PC-3 (cell line): ENCODE data around the gene MRPS22. TPM values are rescaled to one million over a fixed set of nuclear protein-coding genes. Genes with fewer than 3 reads are reported as not detected.
A peak's percentile ranks its signal among the peaks of the same experiment; 100 is the strongest.

Experiments used
- ATAC-seq: fragments of 200-7000 bp; cut with Tn5 transposase; 2 replicates; pipeline ENCODE4 v1.9.1; 2020; ENCODE audit warnings: mild to moderate bottlenecking, moderate library complexity
- BruUV-seq: library from RNA; stranded (reverse); fragments of 400-500 nt; replicated peaks from 2 replicates; lab custom pipeline; 2021; lab: Mats Ljungman, UMichigan
- CTCF ChIA-PET: fragments of 300-600 bp; sonication (Branson Sonifier 250); formaldehyde crosslinking; loops from one replicate; lab custom pipeline; 2022; ENCODE audit warnings: antibody characterized with exemption; lab: Charles Lee
- POLR2A ChIA-PET: fragments of 300-600 bp; sonication (Branson Sonifier 250); formaldehyde crosslinking; loops from one replicate; lab custom pipeline; 2022; ENCODE audit warnings: antibody characterized with exemption; ENCODE audit not compliant: unreplicated experiment; lab: Charles Lee
- DNase-seq: peaks from one replicate; pipeline ENCODE4 v3.0.0-alpha.2; 2015
- H2AFZ ChIP-seq: fragments of 300-600 bp; sonication (generic); 2 replicates; pipeline ENCODE4 v1.6.0; 2016; ENCODE audit warnings: antibody characterized with exemption, low read length
- H3F3A ChIP-seq: fragments of 300-600 bp; sonication (generic); one replicate; pipeline ENCODE4 v1.6.0; 2017; ENCODE audit warnings: antibody characterized with exemption, low read length, control low read depth, mild to moderate bottlenecking; ENCODE audit not compliant: unreplicated experiment
- H3K27ac ChIP-seq: fragments of 300-600 bp; sonication (generic); 2 replicates; pipeline ENCODE4 v1.5.1; 2016; ENCODE audit warnings: mild to moderate bottlenecking, low read length
- H3K27me3 ChIP-seq: fragments of 300-600 bp; sonication (generic); 2 replicates; pipeline ENCODE4 v1.6.1; 2016; ENCODE audit warnings: low read length, mixed read lengths
- H3K36me3 ChIP-seq: fragments of 300-600 bp; sonication (generic); 2 replicates; pipeline ENCODE4 v1.6.1; 2016; ENCODE audit warnings: low read depth, mixed run types, low read length, mixed read lengths
- H3K4me1 ChIP-seq: fragments of 300-600 bp; sonication (generic); 2 replicates; pipeline ENCODE4 v1.5.1; 2016; ENCODE audit warnings: low read length; ENCODE audit not compliant: insufficient read depth
- H3K4me2 ChIP-seq: fragments of 300-600 bp; sonication (generic); 2 replicates; pipeline ENCODE4 v1.6.0; 2016; ENCODE audit warnings: low read length
- H3K4me3 ChIP-seq: fragments of 300-600 bp; sonication (generic); 2 replicates; pipeline ENCODE4 v1.5.1; 2016; ENCODE audit warnings: mild to moderate bottlenecking, low read length, mixed read lengths
- H3K79me2 ChIP-seq: fragments of 300-600 bp; sonication (generic); 2 replicates; pipeline ENCODE4 v1.6.1; 2017; ENCODE audit warnings: low read length, mixed read lengths
- H3K9ac ChIP-seq: fragments of 300-600 bp; sonication (generic); 2 replicates; pipeline ENCODE4 v1.6.0; 2016; ENCODE audit warnings: mild to moderate bottlenecking, low read length
- H3K9me2 ChIP-seq: fragments of 300-600 bp; sonication (generic); replicated peaks from 2 replicates; pipeline ENCODE4 v1.6.1; 2016; ENCODE audit warnings: mixed run types, low read length, mixed read lengths
- H3K9me3 ChIP-seq: fragments of 300-600 bp; sonication (generic); 2 replicates; pipeline ENCODE4 v1.6.1; 2016; ENCODE audit warnings: low read length, mixed read lengths
- H4K20me1 ChIP-seq: fragments of 300-600 bp; sonication (generic); 2 replicates; pipeline ENCODE4 v1.6.1; 2016; ENCODE audit warnings: low read length, mixed read lengths
- CTCF ChIP-seq: fragments of 300-600 bp; sonication (generic); conservative IDR thresholded peaks from 2 replicates; pipeline ENCODE4 v1.5.1; 2017; ENCODE audit warnings: antibody characterized with exemption, low read depth, mild to moderate bottlenecking, low read length
- EZH2 ChIP-seq: fragments of 300-600 bp; sonication (generic); IDR thresholded peaks from one replicate; pipeline ENCODE4 v1.6.1; 2017; ENCODE audit warnings: antibody characterized with exemption, mild to moderate bottlenecking, low read length; ENCODE audit not compliant: unreplicated experiment
- EZH2phosphoT487 ChIP-seq: fragments of 300-600 bp; sonication (generic); IDR thresholded peaks from 2 replicates; pipeline ENCODE4 v1.6.1; 2018; ENCODE audit warnings: mild to moderate bottlenecking, antibody characterized with exemption, low read length, borderline replicate concordance
- intact Hi-C: fragments of 100-400 bp; cut with micrococcal nuclease; formaldehyde crosslinking; loops from 2 replicates; pipeline ENCODE4 v1.9.0; 2023
- total RNA-seq: library from RNA; depleted of rRNA; stranded (reverse); fragments of >200 nt; gene quantifications from 2 replicates; pipeline ENCODE4 v1.2.3, GENCODE V29; 2014

MRPS22 gene
- total RNA-seq, 1 experiment from 2014 or later, result 73.3 TPM

DNA sequence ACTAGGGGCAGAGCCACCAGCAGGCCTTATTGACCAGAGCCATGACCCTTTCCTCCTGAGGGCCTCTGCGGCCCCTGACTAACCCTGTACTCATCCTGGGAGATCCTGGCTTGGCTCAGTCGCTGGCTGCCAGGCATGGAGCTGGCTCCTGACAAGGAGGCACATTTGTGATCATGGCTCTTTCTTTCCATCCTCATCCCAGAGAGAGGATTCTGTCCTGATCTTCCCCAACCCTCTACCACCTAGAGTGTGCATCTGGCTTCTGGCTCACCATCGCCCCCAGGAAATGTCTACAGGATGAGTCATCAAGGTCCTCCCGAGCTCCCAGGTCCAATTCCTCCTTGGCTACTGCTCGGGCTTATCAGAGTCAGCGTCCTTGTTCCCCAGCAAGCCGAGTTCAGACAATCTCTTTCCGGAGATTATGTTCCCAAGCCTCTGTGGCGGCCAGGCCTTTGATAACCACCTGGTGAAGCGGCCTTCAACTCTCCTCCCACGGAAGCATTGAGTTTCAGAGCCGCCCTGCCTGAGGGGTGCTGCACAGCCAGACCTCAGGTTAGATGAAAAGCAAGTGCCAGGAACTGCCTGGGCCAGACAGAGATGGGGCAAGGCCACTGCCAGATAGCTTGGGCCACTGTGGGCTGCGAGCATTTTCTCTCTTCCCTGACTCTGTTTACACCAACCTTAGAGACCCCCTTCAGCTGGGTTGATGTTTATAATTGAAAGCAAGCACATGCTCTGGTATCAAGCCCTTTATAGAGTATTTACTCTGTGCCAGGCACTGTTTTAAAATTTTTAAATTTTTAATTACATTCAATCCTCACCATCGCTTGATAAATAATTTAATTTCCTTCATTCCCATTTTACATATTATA lies 44.3 kb upstream of the MRPS22 start:
- Histone ChIP-seq H3F3A (no peaks in the 10 kb centered on the region), H3K27ac (peak overlapping the region; percentile 71), H2AFZ (peak overlapping the region; percentile 69), H4K20me1 (no peaks in the 10 kb centered on the region), H3K36me3 (no peaks in the 10 kb centered on the region), H3K4me2 (peak overlapping the region; percentile 18), H3K9ac (no peak overlapping the region), H3K27me3 (no peaks in the 10 kb centered on the region), H3K4me1 (peaks cover 58% of the 10 kb centered on the region), H3K79me2 (no peaks in the 10 kb centered on the region), H3K9me3 (no peaks in the 10 kb centered on the region), H3K4me3 (no peak overlapping the region), H3K9me2 (no peaks in the 10 kb centered on the region)
- peak; percentile 31 for ATAC-seq
- intact Hi-C loops, result no loop called here
- CTCF ChIA-PET, result no interaction called here
- POLR2A ChIA-PET, result no interaction called here
- TF ChIP-seq EZH2 (no peak), EZH2phosphoT487 (no peak), CTCF (no peak)
- DNase-seq, result peak; percentile 73
- no TSS peak for BruUV-seq

GRCh38 chr3:139300416-139300815 lies 43.4 kb upstream of the MRPS22 start:
- no peak overlapping the region for H3K4me3 ChIP-seq
- POLR2A ChIA-PET, result no interaction called here
- no peak overlapping the region for H2AFZ ChIP-seq
- no TSS peak for BruUV-seq
- H3K9me2 ChIP-seq, result no peaks in the 10 kb centered on the region
- ATAC-seq, result no peak
- no peaks in the 10 kb centered on the region for H3K79me2 ChIP-seq
- no peaks in the 10 kb centered on the region for H3F3A ChIP-seq
- peaks cover 58% of the 10 kb centered on the region for H3K4me1 ChIP-seq
- TF ChIP-seq CTCF (no peak), EZH2 (no peak), EZH2phosphoT487 (no peak)
- H3K27me3 ChIP-seq, result no peaks in the 10 kb centered on the region
- H3K36me3 ChIP-seq, result no peaks in the 10 kb centered on the region
- intact Hi-C loops, result no loop called here
- H3K9ac ChIP-seq, result no peak overlapping the region
- DNase-seq, result no peak
- H3K27ac ChIP-seq, result peak overlapping the region; percentile 71; the same call in 1 of the 2 replicates
- CTCF ChIA-PET, result no interaction called here
- H3K4me2 ChIP-seq, result no peak overlapping the region
- H3K9me3 ChIP-seq, result no peaks in the 10 kb centered on the region
- H4K20me1 ChIP-seq, result no peaks in the 10 kb centered on the region

DNA sequence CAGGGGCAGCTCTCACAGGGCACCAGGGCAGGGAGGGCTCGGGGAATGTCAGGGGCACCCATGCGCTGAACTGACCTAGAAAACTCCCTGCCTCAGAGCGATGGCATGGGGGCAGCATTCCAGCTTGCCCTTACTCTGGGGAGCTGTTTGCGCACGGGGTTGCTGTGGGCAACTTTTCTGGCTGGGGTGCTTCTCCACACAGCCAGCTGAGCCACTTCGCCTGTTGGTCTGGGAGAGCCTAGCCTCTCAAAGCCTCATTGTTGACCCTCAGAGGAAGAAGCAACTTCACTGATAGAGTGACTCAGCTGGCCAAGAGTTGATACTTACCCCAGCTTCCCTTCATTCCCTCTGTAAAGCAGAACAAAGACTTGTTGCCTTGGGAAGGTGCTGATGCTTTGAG lies 42.6 kb upstream of the MRPS22 start:
- Histone ChIP-seq H3K4me1 (peaks cover 58% of the 10 kb centered on the region), H3K4me2 (no peak overlapping the region), H3K9me3 (no peaks in the 10 kb centered on the region), H3K9me2 (no peaks in the 10 kb centered on the region), H2AFZ (no peak overlapping the region), H3F3A (no peaks in the 10 kb centered on the region), H3K79me2 (no peaks in the 10 kb centered on the region), H3K27ac (no peak overlapping the region), H3K4me3 (no peak overlapping the region), H3K9ac (no peak overlapping the region), H3K27me3 (no peaks in the 10 kb centered on the region), H4K20me1 (no peaks in the 10 kb centered on the region), H3K36me3 (no peaks in the 10 kb centered on the region)
- ATAC-seq, result no peak
- TF ChIP-seq EZH2, result no peak
- TF ChIP-seq EZH2phosphoT487, result no peak
- no peak for TF ChIP-seq CTCF
- peak; percentile 7 for DNase-seq
- ChIA-PET CTCF (interaction anchor here (1.8 kb wide), 1 partner anchor 28 kb away, joined by 7 read pairs; no protein-coding TSS in a partner anchor), POLR2A (no interaction called here)
- no TSS peak for BruUV-seq
- intact Hi-C loops, result no loop called here
